SK-N-MC (cell line): ENCODE results near the gene GATC.

Experiments used
- EZH2 ChIP-seq: fragments of 200-600 bp; sonication (generic); IDR thresholded peaks from one replicate; pipeline ENCODE4 v1.6.1; 2017; ENCODE audit warnings: antibody characterized with exemption
- FOXP2 ChIP-seq: optimal IDR thresholded peaks from 2 replicates; pipeline ENCODE3; 2011; ENCODE audit warnings: mild to moderate bottlenecking, moderate library complexity; ENCODE audit not compliant: insufficient read depth; ENCODE audit errors: extremely low read length, control extremely low read depth
- POLR2AphosphoS5 ChIP-seq: IDR thresholded peaks from 2 replicates; pipeline ENCODE4 v1.6.1; 2012; ENCODE audit warnings: mild to moderate bottlenecking, low read depth, low read length, borderline replicate concordance

- no peak for TF ChIP-seq EZH2
- TF ChIP-seq POLR2AphosphoS5: no peak
- no peak for TF ChIP-seq FOXP2
Observed at GRCh38 chr12:120475643-120476042, 29.4 kb downstream of the GATC start.
